Fibroblast of peridontal ligament (primary cell): ENCODE measurements around the gene SOWAHB.

ENCODE experiments used
- DNase-seq: peaks from one replicate; pipeline ENCODE4 v3.0.0-alpha.2; 2010; ENCODE audit errors: extremely low read depth

SOWAHB gene

DNA sequence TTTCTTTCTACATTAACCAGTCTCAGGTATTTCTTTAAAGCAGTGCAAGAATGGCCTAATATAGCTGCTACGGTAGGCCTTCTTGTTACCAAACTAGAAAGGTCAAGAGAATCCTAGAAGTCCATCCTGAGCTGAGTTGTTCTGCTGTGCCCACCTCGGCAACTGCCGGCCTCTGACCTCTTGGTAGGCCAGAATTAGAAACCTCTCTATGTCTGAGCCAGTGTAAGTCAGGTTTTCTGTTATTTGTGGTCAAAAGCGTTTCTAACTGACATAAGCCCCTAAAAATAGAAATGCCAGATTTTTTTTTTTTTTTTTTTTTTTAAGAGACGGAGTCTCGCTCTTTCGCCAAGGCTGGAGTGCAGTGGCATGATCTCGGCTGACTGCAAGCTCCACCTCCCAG is 43.1 kb downstream of the SOWAHB start:
- no peak for DNase-seq

DNA sequence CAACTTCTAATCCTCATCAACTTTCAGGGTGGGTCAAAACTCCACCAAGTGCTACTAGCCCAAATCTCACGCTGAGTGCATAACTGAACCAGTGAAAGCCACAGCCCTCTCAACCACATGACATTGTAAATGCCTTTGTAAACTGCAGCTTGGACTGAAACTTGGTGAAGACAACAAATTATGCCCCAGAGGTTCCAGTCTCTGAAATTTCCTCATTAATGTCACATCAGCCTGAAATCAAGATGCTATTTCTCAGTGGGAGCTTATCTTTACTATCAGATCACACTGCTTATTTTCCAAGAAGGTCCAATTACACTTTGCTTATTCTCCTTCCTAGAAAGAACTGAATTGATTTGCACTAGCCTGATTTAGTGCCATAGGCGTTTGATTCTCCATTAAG is 46.6 kb downstream of the SOWAHB start:
- no peak for DNase-seq

DNA sequence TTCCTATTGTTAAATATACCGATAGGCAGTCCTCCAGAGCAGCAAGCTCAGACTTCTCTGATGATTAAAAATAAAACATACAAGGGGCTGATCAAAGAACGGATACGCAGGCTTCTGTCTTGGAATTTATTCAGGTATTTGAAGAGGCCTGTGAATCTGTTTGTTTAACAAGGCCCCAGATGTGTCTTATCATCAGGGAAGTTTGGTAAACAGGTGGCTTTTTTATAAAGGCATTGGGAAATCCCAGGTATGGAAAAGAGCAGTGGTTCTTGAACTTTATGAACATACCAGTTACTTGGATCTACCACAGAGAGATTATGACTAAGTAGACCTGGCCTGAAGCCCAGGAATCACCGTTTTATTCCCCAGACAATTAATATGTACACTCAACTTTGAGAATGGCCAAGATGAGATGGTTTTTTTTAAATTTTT is 47.9 kb downstream of the SOWAHB start:
- peak; percentile 79 for DNase-seq
